ENCODE measurements around the gene YPEL4. TPM values are rescaled to one million over a fixed set of nuclear protein-coding genes. Genes with fewer than 3 reads are reported as not detected.
A peak's percentile ranks its signal among the peaks of the same experiment; 100 is the strongest.

The YPEL4 gene
- total RNA-seq, 1 donor from 2014 or later = not detected

DNA sequence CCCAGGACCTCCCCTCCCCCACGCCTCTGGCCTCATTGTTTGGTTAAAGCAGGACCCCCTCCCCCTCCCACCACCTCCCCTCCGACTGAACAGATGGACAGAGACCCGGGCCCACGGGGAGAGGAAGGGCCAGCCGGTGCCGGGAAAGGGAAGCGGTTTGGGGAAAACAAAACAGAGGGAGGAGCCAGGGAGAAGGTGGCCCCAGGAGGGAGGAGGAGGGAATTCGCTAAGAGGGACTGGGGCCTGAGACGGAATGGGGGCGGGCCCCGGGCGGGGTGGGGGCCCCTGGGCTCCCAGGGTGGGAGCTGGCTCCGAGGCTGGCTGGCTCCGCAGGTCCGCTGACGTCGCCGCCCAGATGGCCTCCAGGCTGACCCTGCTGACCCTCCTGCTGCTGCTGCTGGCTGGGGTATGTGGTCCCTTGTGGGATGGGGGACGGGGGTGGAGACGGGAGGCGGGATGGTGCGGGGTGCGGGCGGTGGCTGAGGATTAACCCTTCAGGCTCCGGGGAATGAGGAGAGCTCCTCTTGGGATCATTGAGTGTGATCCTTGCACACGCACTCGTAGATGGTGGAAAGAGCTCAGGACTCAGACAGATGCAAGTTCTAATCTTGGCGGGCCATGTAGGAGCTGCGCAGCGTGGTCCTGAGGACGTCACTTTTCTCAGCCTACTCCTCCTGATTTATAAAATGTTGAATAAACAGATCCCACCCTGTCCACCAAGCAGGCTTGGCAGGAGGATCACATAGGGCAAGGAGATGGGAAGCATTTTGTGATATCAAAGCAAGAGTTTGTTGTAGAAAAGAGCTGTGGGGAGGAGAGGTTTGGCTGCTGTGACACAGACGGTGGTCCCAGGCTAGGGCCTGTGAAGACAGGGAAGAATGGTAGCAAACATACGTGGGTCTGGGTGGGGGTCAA, 51.5 kb downstream of the YPEL4 start:
- peaks cover 10% of the 10 kb centered on the region for H3K27me3 Mint-ChIP-seq (ENCODE audit: unreplicated experiment)
- H3K36me3 Mint-ChIP-seq (ENCODE audit: low read depth, unreplicated experiment) = peaks cover 22% of the 10 kb centered on the region
- TF ChIP-seq, protein P1, sequence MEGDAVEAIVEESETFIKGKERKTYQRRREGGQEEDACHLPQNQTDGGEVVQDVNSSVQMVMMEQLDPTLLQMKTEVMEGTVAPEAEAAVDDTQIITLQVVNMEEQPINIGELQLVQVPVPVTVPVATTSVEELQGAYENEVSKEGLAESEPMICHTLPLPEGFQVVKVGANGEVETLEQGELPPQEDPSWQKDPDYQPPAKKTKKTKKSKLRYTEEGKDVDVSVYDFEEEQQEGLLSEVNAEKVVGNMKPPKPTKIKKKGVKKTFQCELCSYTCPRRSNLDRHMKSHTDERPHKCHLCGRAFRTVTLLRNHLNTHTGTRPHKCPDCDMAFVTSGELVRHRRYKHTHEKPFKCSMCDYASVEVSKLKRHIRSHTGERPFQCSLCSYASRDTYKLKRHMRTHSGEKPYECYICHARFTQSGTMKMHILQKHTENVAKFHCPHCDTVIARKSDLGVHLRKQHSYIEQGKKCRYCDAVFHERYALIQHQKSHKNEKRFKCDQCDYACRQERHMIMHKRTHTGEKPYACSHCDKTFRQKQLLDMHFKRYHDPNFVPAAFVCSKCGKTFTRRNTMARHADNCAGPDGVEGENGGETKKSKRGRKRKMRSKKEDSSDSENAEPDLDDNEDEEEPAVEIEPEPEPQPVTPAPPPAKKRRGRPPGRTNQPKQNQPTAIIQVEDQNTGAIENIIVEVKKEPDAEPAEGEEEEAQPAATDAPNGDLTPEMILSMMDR (IDR thresholded peaks at IDR 0.05; ENCODE audit: unreplicated experiment) = no peak
- peak; percentile 85 for DNase-seq (ENCODE audit: low spot score)
- peak overlapping the region; percentile 92 for H3K4me3 Mint-ChIP-seq (ENCODE audit: unreplicated experiment)
- peaks cover 46% of the 10 kb centered on the region for H3K4me1 Mint-ChIP-seq (ENCODE audit: unreplicated experiment)
- no peaks in the 10 kb centered on the region for H3K9me3 Mint-ChIP-seq (ENCODE audit: unreplicated experiment)
- H3K27ac Mint-ChIP-seq (ENCODE audit: unreplicated experiment) = peak overlapping the region; percentile 96

DNA sequence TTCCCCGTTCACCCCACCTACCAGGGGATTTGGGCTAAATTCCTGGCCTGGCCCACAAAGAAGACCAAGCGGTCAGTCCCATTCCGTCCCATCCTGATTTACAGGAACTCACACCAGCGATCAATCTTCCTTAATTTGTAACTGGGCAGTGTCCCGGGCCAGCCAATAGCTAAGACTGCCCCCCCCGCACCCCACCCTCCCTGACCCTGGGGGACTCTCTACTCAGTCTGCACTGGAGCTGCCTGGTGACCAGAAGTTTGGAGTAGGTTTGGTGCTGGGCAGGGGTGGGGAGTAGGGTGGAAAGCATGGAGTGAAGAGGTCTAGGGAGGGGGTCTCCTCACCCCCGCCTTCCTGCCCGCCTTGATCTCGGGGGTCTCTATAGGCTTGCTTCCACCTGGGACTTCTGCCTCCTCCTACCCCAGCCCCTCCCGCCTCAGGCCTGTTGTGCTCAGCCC, 52.2 kb downstream of the YPEL4 start, which contains the start of gene SERPING1:
TSS of gene SERPING1 (plus strand) at position 225 of the 455 bp plus-strand sequence. CDS start 586 bp downstream, outside the sequence.
- H3K27me3 Mint-ChIP-seq (ENCODE audit: unreplicated experiment) = peaks cover 10% of the 10 kb centered on the region
- H3K4me1 Mint-ChIP-seq (ENCODE audit: unreplicated experiment) = peaks cover 52% of the 10 kb centered on the region
- TF ChIP-seq, protein P1 (IDR thresholded peaks at IDR 0.05; ENCODE audit: unreplicated experiment) = no peak
- no peaks in the 10 kb centered on the region for H3K9me3 Mint-ChIP-seq (ENCODE audit: unreplicated experiment)
- peak within 1 kb of the TSS; percentile 92 for H3K4me3 Mint-ChIP-seq (ENCODE audit: unreplicated experiment)
- H3K27ac Mint-ChIP-seq (ENCODE audit: unreplicated experiment) = peak within 1 kb of the TSS; percentile 96
- DNase-seq (ENCODE audit: low spot score) = no peak
- H3K36me3 Mint-ChIP-seq (ENCODE audit: low read depth, unreplicated experiment) = peaks cover 22% of the 10 kb centered on the region

DNA sequence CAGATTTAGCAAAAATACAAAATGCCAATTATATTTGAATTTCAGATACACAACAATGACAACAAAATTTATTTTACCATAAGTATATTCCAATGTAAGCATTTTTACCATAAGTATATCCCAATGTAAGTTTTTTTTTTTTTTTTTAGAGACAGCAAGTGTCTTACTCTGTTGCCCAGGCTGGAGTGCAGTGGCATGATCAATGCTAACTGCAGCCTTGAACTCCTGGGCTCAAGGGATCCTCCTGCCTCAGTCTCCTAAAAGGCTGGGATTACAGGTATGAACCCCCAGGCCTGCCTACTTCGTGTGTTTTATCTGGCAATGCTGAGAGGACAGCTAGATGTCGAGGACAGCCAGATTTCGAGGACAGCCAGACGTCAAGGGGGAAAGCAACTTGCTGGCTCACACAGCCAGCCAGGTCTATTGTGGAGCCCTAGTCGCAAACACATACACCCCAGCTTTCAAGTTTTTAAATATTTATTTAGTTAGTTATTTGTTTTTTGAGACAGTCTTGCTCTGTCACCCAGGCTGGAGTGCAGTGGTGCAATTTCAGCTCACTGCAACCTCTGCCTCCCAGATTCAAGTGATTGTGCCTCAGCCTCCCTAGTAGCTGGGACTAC, 53.3 kb downstream of the YPEL4 start:
- peaks cover 50% of the 10 kb centered on the region for H3K4me1 Mint-ChIP-seq (ENCODE audit: unreplicated experiment)
- H3K9me3 Mint-ChIP-seq (ENCODE audit: unreplicated experiment) = no peaks in the 10 kb centered on the region
- H3K27me3 Mint-ChIP-seq (ENCODE audit: unreplicated experiment) = peaks cover 10% of the 10 kb centered on the region
- H3K27ac Mint-ChIP-seq (ENCODE audit: unreplicated experiment) = peak overlapping the region; percentile 61
- DNase-seq (ENCODE audit: low spot score) = no peak
- H3K36me3 Mint-ChIP-seq (ENCODE audit: low read depth, unreplicated experiment) = peaks cover 13% of the 10 kb centered on the region
- TF ChIP-seq, protein P1 (IDR thresholded peaks at IDR 0.05; ENCODE audit: unreplicated experiment) = no peak
- H3K4me3 Mint-ChIP-seq (ENCODE audit: unreplicated experiment) = no peak overlapping the region

Small RNA genes within 50 kb of the gene (microRNA-seq; reads per million reads assigned to microRNA genes)
- 7,708 reads per million, percentile 98 among the genes with 10 or more reads in this experiment for gene MIR130A (ENCODE audit: unreplicated experiment)

Other genes starting within 250 kb of the YPEL4 start
- gene SLC43A3, start 222.8 kb downstream of the YPEL4 start, total RNA-seq (ENCODE audit: unreplicated experiment) = 17.5 TPM
- gene RTN4RL2, start 189.4 kb downstream of the YPEL4 start, total RNA-seq (ENCODE audit: unreplicated experiment) = 0.62 TPM
- 10.4 TPM for gene SLC43A1, start 134.2 kb downstream of the YPEL4 start, total RNA-seq (ENCODE audit: unreplicated experiment)
- gene TIMM10, start 119.2 kb downstream of the YPEL4 start, total RNA-seq (ENCODE audit: unreplicated experiment) = 60.2 TPM
- gene SMTNL1, start 112.3 kb downstream of the YPEL4 start, total RNA-seq (ENCODE audit: unreplicated experiment) = 45.2 TPM
- 56.2 TPM for gene UBE2L6, start 82.2 kb downstream of the YPEL4 start, total RNA-seq (ENCODE audit: unreplicated experiment)
- gene SERPING1, start 52.2 kb downstream of the YPEL4 start, total RNA-seq (ENCODE audit: unreplicated experiment) = 347 TPM
- 31.1 TPM for gene CLP1, start 7.8 kb upstream of the YPEL4 start, total RNA-seq (ENCODE audit: unreplicated experiment)
- 78.3 TPM for gene ZDHHC5, start 18.2 kb upstream of the YPEL4 start, total RNA-seq (ENCODE audit: unreplicated experiment)
- 20.5 TPM for gene MED19, start 62.3 kb upstream of the YPEL4 start, total RNA-seq (ENCODE audit: unreplicated experiment)
- 51.0 TPM for gene TMX2, start 62.7 kb upstream of the YPEL4 start, total RNA-seq (ENCODE audit: unreplicated experiment)
- gene SELENOH, start 91.6 kb upstream of the YPEL4 start, total RNA-seq (ENCODE audit: unreplicated experiment) = 210 TPM
- gene BTBD18, start 101.9 kb upstream of the YPEL4 start, total RNA-seq (ENCODE audit: unreplicated experiment) = not detected
- 350 TPM for gene CTNND1, start 111.9 kb upstream of the YPEL4 start, total RNA-seq (ENCODE audit: unreplicated experiment)

All from endothelial cell (in vitro differentiated cells).